ENCODE measurements around the gene IL21R.

DNA sequence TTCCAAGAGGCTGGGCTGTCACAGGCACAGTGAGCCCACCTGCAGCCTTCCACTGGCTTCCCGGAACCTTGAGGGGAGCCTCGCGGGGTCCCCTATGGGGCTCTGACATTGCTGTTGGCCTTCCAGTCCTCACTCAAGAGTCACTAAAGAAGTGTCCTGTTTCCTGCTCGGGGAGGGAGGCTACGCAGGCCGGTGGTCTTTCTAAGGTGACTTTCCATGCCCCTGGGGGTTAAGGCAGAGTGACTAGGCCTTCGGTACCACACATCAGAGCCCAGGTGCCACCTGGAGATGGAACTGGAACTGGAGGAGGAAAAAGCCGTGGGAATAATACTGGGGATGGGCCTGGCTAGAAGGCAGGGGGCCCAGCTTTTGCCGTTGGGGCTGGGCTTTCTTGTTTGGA lies 72.1 kb downstream of the IL21R start:
- TF ChIP-seq, protein P1, sequence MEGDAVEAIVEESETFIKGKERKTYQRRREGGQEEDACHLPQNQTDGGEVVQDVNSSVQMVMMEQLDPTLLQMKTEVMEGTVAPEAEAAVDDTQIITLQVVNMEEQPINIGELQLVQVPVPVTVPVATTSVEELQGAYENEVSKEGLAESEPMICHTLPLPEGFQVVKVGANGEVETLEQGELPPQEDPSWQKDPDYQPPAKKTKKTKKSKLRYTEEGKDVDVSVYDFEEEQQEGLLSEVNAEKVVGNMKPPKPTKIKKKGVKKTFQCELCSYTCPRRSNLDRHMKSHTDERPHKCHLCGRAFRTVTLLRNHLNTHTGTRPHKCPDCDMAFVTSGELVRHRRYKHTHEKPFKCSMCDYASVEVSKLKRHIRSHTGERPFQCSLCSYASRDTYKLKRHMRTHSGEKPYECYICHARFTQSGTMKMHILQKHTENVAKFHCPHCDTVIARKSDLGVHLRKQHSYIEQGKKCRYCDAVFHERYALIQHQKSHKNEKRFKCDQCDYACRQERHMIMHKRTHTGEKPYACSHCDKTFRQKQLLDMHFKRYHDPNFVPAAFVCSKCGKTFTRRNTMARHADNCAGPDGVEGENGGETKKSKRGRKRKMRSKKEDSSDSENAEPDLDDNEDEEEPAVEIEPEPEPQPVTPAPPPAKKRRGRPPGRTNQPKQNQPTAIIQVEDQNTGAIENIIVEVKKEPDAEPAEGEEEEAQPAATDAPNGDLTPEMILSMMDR (conservative IDR thresholded peaks at IDR 0.05): no peak
- no peak for TF ChIP-seq EZH2 (IDR thresholded peaks at IDR 0.05; ENCODE audit: low read depth)
